Adipocyte (in vitro differentiated cells): ENCODE data around the gene PCGF3.

ENCODE experiments used
- DNase-seq: peaks from one replicate; pipeline ENCODE4 v3.0.0-alpha.2; 2015; ENCODE audit warnings: low read depth
- H3K27me3 ChIP-seq: replicated peaks from 2 replicates; pipeline ENCODE4 v1.7.0; 2013; ENCODE audit warnings: mild to moderate bottlenecking, low read length, moderate library complexity; ENCODE audit not compliant: control insufficient read depth, insufficient read depth
- H3K36me3 ChIP-seq: 2 replicates; pipeline ENCODE4 v1.7.0; 2013; ENCODE audit warnings: low read length, mild to moderate bottlenecking, moderate library complexity; ENCODE audit not compliant: control insufficient read depth, insufficient read depth, severe bottlenecking
- H3K4me1 ChIP-seq: 2 replicates; pipeline ENCODE4 v1.7.0; 2013; ENCODE audit warnings: mild to moderate bottlenecking, low read length, moderate library complexity; ENCODE audit not compliant: control insufficient read depth, insufficient read depth
- H3K4me3 ChIP-seq: 2 replicates; pipeline ENCODE4 v1.7.0; 2013; ENCODE audit warnings: mild to moderate bottlenecking, low read length, moderate library complexity
- H3K9ac ChIP-seq: 2 replicates; pipeline ENCODE4 v1.7.0; 2013; ENCODE audit warnings: mild to moderate bottlenecking, low read length, moderate library complexity
- H3K9me3 ChIP-seq: 2 replicates; pipeline ENCODE4 v1.7.0; 2013; ENCODE audit warnings: mild to moderate bottlenecking, low read length, moderate library complexity; ENCODE audit not compliant: control insufficient read depth

The PCGF3 gene

DNA sequence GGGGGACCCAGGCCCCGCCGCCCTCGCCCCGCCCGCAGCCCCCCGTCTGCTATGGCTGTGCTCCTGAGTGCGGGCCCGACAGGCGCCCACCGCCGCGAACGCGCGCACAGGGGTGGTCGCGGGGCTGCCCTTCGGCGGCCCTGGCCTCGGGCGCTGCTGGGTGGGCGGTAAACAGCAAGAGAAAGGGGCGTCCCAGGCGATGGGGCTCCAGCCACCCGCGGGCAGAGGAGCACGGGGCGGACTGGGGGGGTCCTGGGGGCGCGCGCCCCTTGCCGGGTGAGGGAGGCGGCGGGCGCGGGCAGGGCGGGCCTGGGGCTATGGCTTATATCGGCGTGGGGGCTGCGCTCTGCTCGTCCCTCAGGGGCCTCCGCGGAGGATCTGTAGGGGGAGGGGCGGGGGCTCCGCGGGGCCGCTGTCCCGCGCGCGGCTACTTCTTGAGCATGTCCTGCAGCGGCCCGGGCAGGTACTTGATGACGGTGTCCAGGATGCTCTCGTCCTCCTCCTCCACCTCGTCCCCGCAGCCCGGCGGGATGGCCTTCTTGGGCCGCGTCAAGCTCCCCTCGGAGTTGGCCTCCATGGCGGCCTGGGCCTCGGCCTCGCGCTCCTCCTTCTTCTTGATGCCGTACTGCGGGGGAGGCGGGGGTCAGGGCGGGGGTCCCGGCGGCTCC lies 80.6 kb downstream of the PCGF3 start:
- H3K4me1 ChIP-seq: peaks cover 6% of the 10 kb centered on the region
- no peaks in the 10 kb centered on the region for H3K9me3 ChIP-seq
- no peak for DNase-seq
- H3K27me3 ChIP-seq: peaks cover 25% of the 10 kb centered on the region
- H3K9ac ChIP-seq: no peak overlapping the region
- H3K36me3 ChIP-seq: no peaks in the 10 kb centered on the region
- H3K4me3 ChIP-seq: no peak overlapping the region

GRCh38 chr4:786861-787300 lies 81.2 kb downstream of the PCGF3 start:
- Histone ChIP-seq H3K4me3 (no peak overlapping the region), H3K9ac (no peak overlapping the region), H3K4me1 (peaks cover 6% of the 10 kb centered on the region), H3K27me3 (peaks cover 30% of the 10 kb centered on the region), H3K9me3 (no peaks in the 10 kb centered on the region), H3K36me3 (no peaks in the 10 kb centered on the region)
- DNase-seq: no peak

DNA sequence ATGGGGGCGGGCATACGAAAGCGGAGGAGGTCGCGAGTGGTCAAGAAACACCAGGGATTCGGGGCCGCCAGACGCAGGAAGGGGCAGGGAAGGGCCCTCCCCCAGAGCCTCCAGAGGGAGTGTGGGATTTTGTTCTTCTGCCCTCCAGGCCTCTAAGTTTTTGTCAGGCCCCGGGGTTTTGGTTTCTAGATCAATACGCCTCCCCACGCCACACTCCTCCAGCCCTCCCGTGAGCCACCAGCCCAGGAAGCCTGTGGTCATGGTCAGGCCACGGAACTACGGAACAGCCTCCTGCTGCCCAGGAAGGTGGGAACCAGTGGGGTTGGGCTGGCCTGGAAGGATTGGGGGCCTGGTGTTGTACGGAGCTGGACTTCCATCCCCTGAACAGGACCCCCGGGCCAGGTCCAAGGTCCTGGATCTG lies 81.9 kb downstream of the PCGF3 start:
- peaks cover 35% of the 10 kb centered on the region for H3K27me3 ChIP-seq

GRCh38 chr4:788006-788635 lies 82.5 kb downstream of the PCGF3 start:
- Histone ChIP-seq H3K9ac (no peak overlapping the region), H3K9me3 (no peaks in the 10 kb centered on the region), H3K4me3 (no peak overlapping the region), H3K36me3 (no peaks in the 10 kb centered on the region), H3K4me1 (no peaks in the 10 kb centered on the region), H3K27me3 (peaks cover 40% of the 10 kb centered on the region)
- DNase-seq: no peak

More for the DNA sequence above, 81.9 kb downstream of the PCGF3 start:
- Histone ChIP-seq H3K9ac (no peak overlapping the region), H3K4me3 (no peak overlapping the region), H3K4me1 (peaks cover 1% of the 10 kb centered on the region), H3K36me3 (no peaks in the 10 kb centered on the region), H3K9me3 (no peaks in the 10 kb centered on the region)
- no peak for DNase-seq

DNA sequence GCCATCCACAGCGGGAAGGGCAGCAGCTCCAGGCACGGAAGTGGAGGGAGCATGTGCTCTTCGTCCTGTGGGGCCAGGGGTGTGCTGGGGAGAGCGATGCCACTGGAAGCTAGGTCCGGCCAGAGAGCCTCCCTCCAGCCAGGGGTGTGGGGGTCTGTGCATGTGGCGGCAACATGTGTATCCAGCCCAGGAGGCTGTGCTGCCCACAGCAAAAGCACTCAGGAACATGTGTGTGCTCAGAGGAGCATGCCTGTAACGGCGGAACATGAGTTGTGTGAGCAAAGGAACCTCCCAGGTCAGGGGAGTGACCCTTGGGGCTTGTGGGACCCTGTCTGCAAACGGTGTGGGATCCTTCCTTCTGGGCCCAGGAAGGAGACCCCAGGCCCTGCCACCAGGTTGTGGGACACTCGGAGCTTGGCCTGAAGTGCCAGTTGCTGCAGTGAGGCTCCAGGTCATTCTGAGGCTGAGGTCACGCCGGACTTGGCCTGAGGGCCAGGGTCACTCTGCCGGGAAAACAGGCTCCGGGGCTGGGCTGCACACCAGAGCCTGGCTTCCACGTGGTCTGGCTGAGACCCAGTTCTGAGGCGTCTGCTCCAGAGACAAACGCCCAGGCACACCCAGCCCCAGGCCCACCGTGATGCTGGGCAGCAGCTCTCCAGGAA lies 83.1 kb downstream of the PCGF3 start:
- Histone ChIP-seq H3K36me3 (no peaks in the 10 kb centered on the region), H3K9ac (no peak overlapping the region), H3K4me1 (no peaks in the 10 kb centered on the region), H3K27me3 (peaks cover 45% of the 10 kb centered on the region), H3K4me3 (no peak overlapping the region), H3K9me3 (no peaks in the 10 kb centered on the region)
- no peak for DNase-seq

DNA sequence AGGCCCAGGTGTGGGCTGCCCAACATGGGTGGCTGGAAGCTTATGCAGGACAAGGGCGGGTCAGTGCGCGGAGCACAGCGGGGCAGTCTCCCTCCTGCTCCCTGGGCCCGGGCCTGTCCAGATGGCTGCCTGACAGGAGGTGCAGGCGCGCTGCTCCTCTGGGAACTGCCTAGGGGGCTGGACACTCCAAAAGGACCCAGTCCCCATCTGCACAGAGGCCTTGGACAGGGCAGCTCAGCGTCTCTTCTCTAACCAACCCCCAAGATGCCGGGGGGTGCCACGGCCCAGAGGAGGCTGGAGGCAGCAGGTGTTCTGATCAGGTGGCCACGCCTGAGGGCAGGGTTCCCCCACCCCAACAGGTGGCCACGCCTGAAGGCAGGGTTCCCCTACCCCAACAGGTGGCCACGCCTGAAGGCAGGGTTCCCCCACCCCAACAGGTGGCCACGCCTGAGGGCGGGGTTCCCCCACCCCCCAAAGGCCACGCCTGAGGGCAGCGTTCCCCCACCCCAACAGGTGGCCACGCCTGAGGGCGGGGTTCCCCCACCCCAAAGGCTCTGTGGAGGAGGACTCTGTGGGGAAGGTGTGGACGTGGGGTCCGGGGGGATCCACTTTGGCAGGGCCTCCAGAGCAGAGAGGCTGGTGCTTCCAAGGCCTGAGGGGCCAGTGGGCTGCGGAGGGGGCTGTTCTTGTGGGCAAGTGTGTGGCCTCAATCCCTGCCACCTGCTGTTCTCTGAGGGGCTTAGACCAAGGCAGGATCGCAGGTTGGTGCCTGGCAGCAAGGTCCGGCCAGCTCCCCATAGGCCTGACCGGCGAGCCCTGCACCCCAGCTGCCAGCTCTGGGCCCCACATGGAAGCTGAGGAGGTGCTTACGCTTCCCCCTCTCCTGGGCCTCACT lies 84.2 kb downstream of the PCGF3 start:
- H3K9ac ChIP-seq: no peak overlapping the region
- no peak overlapping the region for H3K4me3 ChIP-seq
- no peaks in the 10 kb centered on the region for H3K4me1 ChIP-seq
- no peaks in the 10 kb centered on the region for H3K9me3 ChIP-seq
- H3K27me3 ChIP-seq: peaks cover 53% of the 10 kb centered on the region
- no peak for DNase-seq
- no peaks in the 10 kb centered on the region for H3K36me3 ChIP-seq

DNA sequence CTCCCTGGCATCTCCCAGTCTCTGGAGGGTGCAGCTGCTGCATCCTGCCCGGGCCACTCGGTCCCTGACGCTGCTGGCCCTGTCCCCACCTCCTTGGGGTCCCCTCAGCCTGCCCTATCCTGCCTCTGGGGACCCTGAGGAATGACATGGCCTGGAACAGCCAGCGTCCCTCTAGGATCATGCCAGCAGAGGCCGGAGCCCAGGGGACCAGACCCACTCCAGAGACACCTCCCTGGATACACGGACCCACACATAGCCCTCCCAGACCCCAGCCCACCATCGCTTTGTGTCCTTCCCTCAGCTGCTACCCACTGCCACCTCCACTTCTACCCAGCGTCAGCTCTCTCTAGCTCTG lies 84.8 kb downstream of the PCGF3 start:
- Histone ChIP-seq H3K36me3 (no peaks in the 10 kb centered on the region), H3K9me3 (no peaks in the 10 kb centered on the region), H3K4me3 (no peak overlapping the region), H3K27me3 (peaks cover 49% of the 10 kb centered on the region), H3K9ac (no peak overlapping the region), H3K4me1 (no peaks in the 10 kb centered on the region)
- no peak for DNase-seq

GRCh38 chr4:791252-791897 lies 85.7 kb downstream of the PCGF3 start:
- DNase-seq: no peak
- Histone ChIP-seq H3K4me3 (no peak overlapping the region), H3K9me3 (no peaks in the 10 kb centered on the region), H3K9ac (no peak overlapping the region), H3K4me1 (no peaks in the 10 kb centered on the region), H3K27me3 (peaks cover 55% of the 10 kb centered on the region), H3K36me3 (no peaks in the 10 kb centered on the region)

- peak; percentile 37 for DNase-seq
- H3K4me1 ChIP-seq: no peaks in the 10 kb centered on the region
- peaks cover 61% of the 10 kb centered on the region for H3K27me3 ChIP-seq
- H3K9me3 ChIP-seq: no peaks in the 10 kb centered on the region
- no peaks in the 10 kb centered on the region for H3K36me3 ChIP-seq
- no peak overlapping the region for H3K4me3 ChIP-seq
- H3K9ac ChIP-seq: no peak overlapping the region
Measured at GRCh38 chr4:791898-792625, 86.4 kb downstream of the PCGF3 start.

DNA sequence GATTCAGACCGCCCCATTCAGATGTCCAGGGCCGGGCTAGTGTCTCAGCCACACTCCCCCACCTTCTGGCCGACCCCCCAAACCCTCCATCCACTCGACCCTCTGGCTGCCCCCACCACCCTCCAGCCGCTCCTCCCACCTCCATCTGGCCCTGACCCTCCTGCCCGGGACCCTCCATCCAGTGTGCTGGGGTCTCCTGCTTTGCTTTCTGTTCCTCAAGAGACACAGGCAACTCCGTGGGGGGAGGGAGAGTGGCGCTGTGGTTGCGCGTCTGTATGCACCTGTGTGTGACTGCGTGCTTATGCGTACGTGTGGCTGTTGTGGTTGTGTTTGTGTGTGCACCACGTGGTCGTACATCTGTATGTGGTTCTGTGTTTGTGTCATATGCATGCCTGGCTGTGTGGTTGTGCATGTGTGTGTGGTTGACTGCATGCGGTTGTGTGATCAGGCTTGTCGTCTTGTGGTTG lies 87.0 kb downstream of the PCGF3 start:
- H3K27me3 ChIP-seq: peaks cover 63% of the 10 kb centered on the region
- no peaks in the 10 kb centered on the region for H3K4me1 ChIP-seq
- no peak overlapping the region for H3K4me3 ChIP-seq
- no peak overlapping the region for H3K9ac ChIP-seq
- H3K9me3 ChIP-seq: no peaks in the 10 kb centered on the region
- H3K36me3 ChIP-seq: no peaks in the 10 kb centered on the region
- DNase-seq: no peak
